Neural cell (in vitro differentiated cells): Measurements from ENCODE around the gene TMX1. TPM values are rescaled to one million over a fixed set of nuclear protein-coding genes. Genes with fewer than 3 reads are reported as not detected.

Experiments used
- H2AFZ ChIP-seq: fragments of 200-600, 300-800 bp; sonication (generic), shearing (Covaris generic); 2 replicates; pipeline ENCODE4 v1.6.0; 2014; ENCODE audit warnings: low read depth, mild to moderate bottlenecking, antibody characterized with exemption, low read length, moderate library complexity
- H3F3A ChIP-seq: fragments of 200-600 bp; shearing (Covaris generic); 2 replicates; pipeline ENCODE4 v1.6.1; 2016; ENCODE audit warnings: mild to moderate bottlenecking, moderate library complexity, mixed read lengths, antibody characterized with exemption, low read length; ENCODE audit not compliant: insufficient read depth, poor library complexity, severe bottlenecking
- H3K27ac ChIP-seq: fragments of 200-600, 300-800 bp; sonication (generic), shearing (Covaris generic); 2 replicates; pipeline ENCODE4 v1.5.1; 2014; ENCODE audit warnings: mild to moderate bottlenecking, low read length, moderate library complexity
- H3K27me3 ChIP-seq: fragments of 300-800, 200-600 bp; sonication (generic), shearing (Covaris generic); 2 replicates; pipeline ENCODE4 v1.6.0; 2014; ENCODE audit warnings: mild to moderate bottlenecking, low read depth, low read length, moderate library complexity; ENCODE audit not compliant: insufficient read depth
- H3K36me3 ChIP-seq: fragments of 300-800, 200-600 bp; sonication (generic), shearing (Covaris generic); 2 replicates; pipeline ENCODE4 v1.5.1; 2014; ENCODE audit warnings: mild to moderate bottlenecking, antibody characterized with exemption, low read length, moderate library complexity; ENCODE audit not compliant: insufficient read depth
- H3K4me2 ChIP-seq: fragments of 300-800, 200-600 bp; sonication (generic), shearing (Covaris generic); 2 replicates; pipeline ENCODE4 v1.6.0; 2014; ENCODE audit warnings: mild to moderate bottlenecking, low read length
- H3K4me3 ChIP-seq: fragments of 300-800, 200-600 bp; sonication (generic), shearing (Covaris generic); 2 replicates; pipeline ENCODE4 v1.5.1; 2014; ENCODE audit warnings: mild to moderate bottlenecking, low read length, moderate library complexity
- H3K79me2 ChIP-seq: fragments of 200-600 bp; shearing (Covaris generic); replicated peaks from 2 replicates; pipeline ENCODE4 v1.6.0; 2014; ENCODE audit warnings: mild to moderate bottlenecking, low read length, moderate library complexity; ENCODE audit not compliant: insufficient read depth
- H3K9ac ChIP-seq: fragments of 300-800, 200-600 bp; sonication (generic), shearing (Covaris generic); 2 replicates; pipeline ENCODE4 v1.6.1; 2016; ENCODE audit warnings: mild to moderate bottlenecking, low read length, mixed read lengths
- H3K9me2 ChIP-seq: fragments of 200-600 bp; shearing (Covaris generic); 2 replicates; pipeline ENCODE4 v1.6.1; 2016; ENCODE audit warnings: mild to moderate bottlenecking, low read length, mixed read lengths; ENCODE audit not compliant: insufficient read depth
- H3K9me3 ChIP-seq: fragments of 200-600, 300-800 bp; sonication (generic), shearing (Covaris generic); 2 replicates; pipeline ENCODE4 v1.6.1; 2016; ENCODE audit warnings: mild to moderate bottlenecking, mixed run types, low read length, moderate library complexity, mixed read lengths
- H4K20me1 ChIP-seq: fragments of 200-600 bp; shearing (Covaris generic); 2 replicates; pipeline ENCODE4 v1.6.1; 2016; ENCODE audit warnings: mild to moderate bottlenecking, mixed run types; ENCODE audit not compliant: insufficient read depth
- EP300 ChIP-seq: fragments of 450-650 bp; conservative IDR thresholded peaks from 2 replicates; pipeline ENCODE4 v1.6.1; 2014; ENCODE audit warnings: antibody characterized with exemption, mild to moderate bottlenecking, moderate library complexity; ENCODE audit not compliant: poor library complexity, severe bottlenecking
- EZH2 ChIP-seq: fragments of 200-600, 300-800 bp; shearing (Covaris generic), sonication (generic); IDR thresholded peaks from 2 replicates; pipeline ENCODE4 v1.6.1; 2014; ENCODE audit warnings: antibody characterized with exemption, low read length, borderline replicate concordance, mild to moderate bottlenecking; ENCODE audit not compliant: insufficient read depth, poor library complexity, severe bottlenecking
- MXI1 ChIP-seq: fragments of 450-650 bp; conservative IDR thresholded peaks from 2 replicates; pipeline ENCODE4 v1.6.1; 2014; ENCODE audit warnings: antibody characterized with exemption, mild to moderate bottlenecking; ENCODE audit not compliant: poor library complexity, severe bottlenecking
- POLR2AphosphoS5 ChIP-seq: IDR thresholded peaks from 2 replicates; pipeline ENCODE4 v1.6.1; 2012
- RAD21 ChIP-seq: fragments of 450-650 bp; conservative IDR thresholded peaks from 2 replicates; pipeline ENCODE4 v1.6.1; 2014; ENCODE audit warnings: antibody characterized with exemption, mild to moderate bottlenecking, moderate library complexity
- REST ChIP-seq: IDR thresholded peaks from 2 replicates; pipeline ENCODE4 v1.6.1; 2012; ENCODE audit warnings: borderline replicate concordance
- SMC3 ChIP-seq: fragments of 450-650 bp; conservative IDR thresholded peaks from 2 replicates; pipeline ENCODE4 v1.6.1; 2014; ENCODE audit warnings: antibody characterized with exemption, mild to moderate bottlenecking, moderate library complexity; ENCODE audit not compliant: poor library complexity
- TAF1 ChIP-seq: IDR thresholded peaks from 2 replicates; pipeline ENCODE4 v1.6.1; 2012; ENCODE audit warnings: low read depth
- polyA plus RNA-seq: library from polyadenylated mRNA; depleted of rRNA; stranded (reverse); fragments of >200 nt; gene quantifications from 2 replicates; pipeline ENCODE4 v1.2.3, GENCODE V29; 2014
- TF ChIP-seq, protein P1 (sequence below): fragments of 450-650 bp; IDR thresholded peaks from 2 replicates; pipeline ENCODE4 v1.5.1; 2014; ENCODE audit warnings: antibody characterized with exemption, mild to moderate bottlenecking, moderate library complexity; ENCODE audit not compliant: poor library complexity, severe bottlenecking

The TMX1 gene
- polyA plus RNA-seq, 1 donor from 2014 or later, result 25.3 TPM

DNA sequence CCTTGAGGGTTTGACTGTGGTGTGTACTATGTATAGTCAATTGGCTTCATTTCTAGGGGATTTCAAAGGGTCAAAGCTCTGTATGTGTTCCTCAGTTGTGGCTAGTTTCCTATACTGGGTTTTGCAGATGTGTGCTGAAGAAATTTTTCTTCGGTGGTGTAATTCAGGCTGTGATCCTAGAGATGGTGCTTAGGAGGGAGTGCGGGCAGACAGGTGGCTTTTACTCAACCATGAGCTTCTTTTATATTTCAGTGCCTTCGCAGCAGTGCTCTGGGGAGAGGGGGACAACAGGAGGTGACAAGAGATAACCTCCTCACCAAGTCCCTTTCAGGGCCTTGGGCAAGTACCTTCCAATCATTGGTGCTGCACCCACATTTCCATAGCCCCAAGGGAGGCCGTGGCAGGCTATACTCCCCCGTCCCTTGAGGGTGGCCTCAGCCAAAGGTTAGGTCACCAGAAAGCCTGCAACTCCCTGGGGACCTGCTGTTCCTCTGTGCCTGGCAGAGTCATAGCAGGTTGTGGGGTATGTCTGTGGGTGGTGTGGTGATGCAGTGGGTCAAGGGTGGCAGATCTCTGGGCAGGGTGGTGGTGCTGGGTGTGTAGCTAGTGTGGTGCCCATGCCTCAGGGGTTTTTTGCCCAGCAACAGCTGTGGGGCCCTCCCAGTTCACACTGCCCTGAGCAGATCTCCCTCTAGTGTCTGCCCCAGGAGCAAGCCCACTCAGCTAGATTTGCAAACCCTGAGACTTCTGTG is 37.0 kb upstream of the TMX1 start:
- TF ChIP-seq EP300, result no peak
- TF ChIP-seq EZH2, result no peak
- TF ChIP-seq SMC3, result no peak
- no peak for TF ChIP-seq REST
- no peak for TF ChIP-seq POLR2AphosphoS5
- TF ChIP-seq TAF1, result no peak
- TF ChIP-seq MXI1, result no peak
- TF ChIP-seq, protein P1, sequence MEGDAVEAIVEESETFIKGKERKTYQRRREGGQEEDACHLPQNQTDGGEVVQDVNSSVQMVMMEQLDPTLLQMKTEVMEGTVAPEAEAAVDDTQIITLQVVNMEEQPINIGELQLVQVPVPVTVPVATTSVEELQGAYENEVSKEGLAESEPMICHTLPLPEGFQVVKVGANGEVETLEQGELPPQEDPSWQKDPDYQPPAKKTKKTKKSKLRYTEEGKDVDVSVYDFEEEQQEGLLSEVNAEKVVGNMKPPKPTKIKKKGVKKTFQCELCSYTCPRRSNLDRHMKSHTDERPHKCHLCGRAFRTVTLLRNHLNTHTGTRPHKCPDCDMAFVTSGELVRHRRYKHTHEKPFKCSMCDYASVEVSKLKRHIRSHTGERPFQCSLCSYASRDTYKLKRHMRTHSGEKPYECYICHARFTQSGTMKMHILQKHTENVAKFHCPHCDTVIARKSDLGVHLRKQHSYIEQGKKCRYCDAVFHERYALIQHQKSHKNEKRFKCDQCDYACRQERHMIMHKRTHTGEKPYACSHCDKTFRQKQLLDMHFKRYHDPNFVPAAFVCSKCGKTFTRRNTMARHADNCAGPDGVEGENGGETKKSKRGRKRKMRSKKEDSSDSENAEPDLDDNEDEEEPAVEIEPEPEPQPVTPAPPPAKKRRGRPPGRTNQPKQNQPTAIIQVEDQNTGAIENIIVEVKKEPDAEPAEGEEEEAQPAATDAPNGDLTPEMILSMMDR, result no peak
- TF ChIP-seq RAD21, result no peak
- no peak overlapping the region for H3K4me2 ChIP-seq
- H2AFZ ChIP-seq, result no peak overlapping the region
- H3K79me2 ChIP-seq, result no peaks in the 10 kb centered on the region
- no peaks in the 10 kb centered on the region for H4K20me1 ChIP-seq
- no peaks in the 10 kb centered on the region for H3F3A ChIP-seq
- H3K4me3 ChIP-seq, result no peak overlapping the region
- H3K9ac ChIP-seq, result no peak overlapping the region
- H3K27ac ChIP-seq, result no peak overlapping the region
- H3K9me3 ChIP-seq, result no peaks in the 10 kb centered on the region
- no peaks in the 10 kb centered on the region for H3K9me2 ChIP-seq
- H3K36me3 ChIP-seq, result no peaks in the 10 kb centered on the region
- no peaks in the 10 kb centered on the region for H3K27me3 ChIP-seq

- no peaks in the 10 kb centered on the region for H3K9me2 ChIP-seq
- H3K27me3 ChIP-seq, result no peaks in the 10 kb centered on the region
- no peak overlapping the region for H3K9ac ChIP-seq
- H3K4me3 ChIP-seq, result no peak overlapping the region
- H3K4me2 ChIP-seq, result no peak overlapping the region
- no peaks in the 10 kb centered on the region for H3K79me2 ChIP-seq
- no peaks in the 10 kb centered on the region for H4K20me1 ChIP-seq
- H3F3A ChIP-seq, result no peaks in the 10 kb centered on the region
- TF ChIP-seq RAD21 (no peak), TAF1 (no peak), REST (no peak), EP300 (no peak), POLR2AphosphoS5 (no peak), SMC3 (no peak), MXI1 (no peak), EZH2 (no peak)
- TF ChIP-seq, protein P1, result no peak
- H3K27ac ChIP-seq, result no peak overlapping the region
- H3K9me3 ChIP-seq, result no peaks in the 10 kb centered on the region
- H3K36me3 ChIP-seq, result no peaks in the 10 kb centered on the region
- H2AFZ ChIP-seq, result no peak overlapping the region
Measured at GRCh38 chr14:51203881-51204280, 36.2 kb upstream of the TMX1 start.
